CD4-positive, alpha-beta T cell treated with Interleukin-17A for 4 hours (primary cell): ENCODE measurements around the gene PLP1.
A peak's percentile ranks its signal among the peaks of the same experiment; 100 is the strongest.

Experiments
- DNase-seq: peaks from one replicate; pipeline ENCODE4 v3.0.0-alpha.2; 2020; ENCODE audit warnings: mixed read lengths

PLP1 gene

GRCh38 chrX:103831342-103831802, 54.7 kb downstream of the PLP1 start:
- peak; percentile 76 for DNase-seq

- peak; percentile 37 for DNase-seq
Measured at GRCh38 chrX:103831803-103832544, 55.3 kb downstream of the PLP1 start, which contains the start of gene RAB9B. RAB9B (minus strand) TSS chrX:103832257; CDS start chrX:103825784, 6,473 bp downstream.

DNA sequence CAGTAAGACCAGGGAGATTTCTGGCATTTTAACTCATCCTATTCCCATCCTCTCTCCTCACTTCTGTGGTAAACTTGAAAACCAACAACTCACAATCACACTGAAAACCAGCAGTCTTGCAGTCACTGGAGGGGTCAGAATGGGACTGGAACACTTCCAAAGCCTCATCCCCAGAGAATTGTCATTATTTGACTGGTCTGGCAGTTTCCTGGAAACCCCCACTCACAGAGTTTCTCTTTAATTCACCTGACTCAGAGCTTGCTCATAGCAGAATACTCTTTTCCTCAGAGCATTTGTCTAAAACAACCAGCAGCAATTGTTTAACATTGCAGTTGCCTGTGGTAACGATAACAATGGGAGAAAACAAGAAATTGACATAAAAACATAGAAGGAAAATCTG, 62.8 kb downstream of the PLP1 start:
- no peak for DNase-seq
